HG03108 (cell line): ENCODE measurements around the gene ZBTB16.

ENCODE experiments used
- ATAC-seq: cut with Tn5 transposase; IDR thresholded peaks from one replicate; pipeline ENCODE4 v1.9.1; 2021; ENCODE audit warnings: moderate library complexity; ENCODE audit not compliant: unreplicated experiment

Gene ZBTB16, protein sequence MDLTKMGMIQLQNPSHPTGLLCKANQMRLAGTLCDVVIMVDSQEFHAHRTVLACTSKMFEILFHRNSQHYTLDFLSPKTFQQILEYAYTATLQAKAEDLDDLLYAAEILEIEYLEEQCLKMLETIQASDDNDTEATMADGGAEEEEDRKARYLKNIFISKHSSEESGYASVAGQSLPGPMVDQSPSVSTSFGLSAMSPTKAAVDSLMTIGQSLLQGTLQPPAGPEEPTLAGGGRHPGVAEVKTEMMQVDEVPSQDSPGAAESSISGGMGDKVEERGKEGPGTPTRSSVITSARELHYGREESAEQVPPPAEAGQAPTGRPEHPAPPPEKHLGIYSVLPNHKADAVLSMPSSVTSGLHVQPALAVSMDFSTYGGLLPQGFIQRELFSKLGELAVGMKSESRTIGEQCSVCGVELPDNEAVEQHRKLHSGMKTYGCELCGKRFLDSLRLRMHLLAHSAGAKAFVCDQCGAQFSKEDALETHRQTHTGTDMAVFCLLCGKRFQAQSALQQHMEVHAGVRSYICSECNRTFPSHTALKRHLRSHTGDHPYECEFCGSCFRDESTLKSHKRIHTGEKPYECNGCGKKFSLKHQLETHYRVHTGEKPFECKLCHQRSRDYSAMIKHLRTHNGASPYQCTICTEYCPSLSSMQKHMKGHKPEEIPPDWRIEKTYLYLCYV

DNA sequence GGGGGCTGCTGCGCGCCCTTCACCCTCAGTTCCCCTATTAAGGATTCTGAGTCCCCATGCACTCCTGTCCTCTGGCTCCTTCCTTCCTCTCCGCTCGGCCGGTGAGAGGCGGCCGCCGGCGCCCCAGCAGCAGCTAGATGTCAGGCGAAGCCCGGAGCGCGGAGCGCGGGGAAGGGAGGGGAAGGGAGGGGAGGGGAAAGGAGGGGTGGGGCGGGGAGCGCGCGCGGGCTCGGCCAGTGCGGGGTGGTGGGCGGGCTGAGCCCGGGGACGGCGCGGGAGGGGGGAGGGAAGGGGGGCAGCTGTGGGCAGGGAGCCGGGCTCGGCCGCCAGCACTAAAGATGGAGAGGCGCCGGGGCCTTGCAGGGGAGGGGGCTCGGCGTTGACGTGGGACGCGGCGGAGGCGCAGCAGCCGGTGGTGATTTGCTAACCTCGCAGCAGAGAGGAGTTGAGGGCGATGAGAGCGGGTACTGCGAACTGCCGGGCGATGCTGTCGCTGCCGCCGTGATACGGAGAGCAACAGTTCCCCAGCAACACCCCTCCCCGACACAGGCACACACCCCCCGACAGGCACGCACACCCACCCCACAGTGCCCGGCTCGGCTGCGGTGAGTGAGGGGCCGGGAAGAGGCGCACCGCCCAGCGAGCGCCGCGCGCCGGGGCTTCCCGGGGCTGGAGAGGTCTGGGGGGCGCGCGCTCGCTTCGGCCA is at the start of gene ZBTB16:
TSS of gene ZBTB16 (plus strand) at position 434 of the 706 bp plus-strand sequence. CDS start 3,590 bp downstream, outside the sequence.
- ATAC-seq = no peak

DNA sequence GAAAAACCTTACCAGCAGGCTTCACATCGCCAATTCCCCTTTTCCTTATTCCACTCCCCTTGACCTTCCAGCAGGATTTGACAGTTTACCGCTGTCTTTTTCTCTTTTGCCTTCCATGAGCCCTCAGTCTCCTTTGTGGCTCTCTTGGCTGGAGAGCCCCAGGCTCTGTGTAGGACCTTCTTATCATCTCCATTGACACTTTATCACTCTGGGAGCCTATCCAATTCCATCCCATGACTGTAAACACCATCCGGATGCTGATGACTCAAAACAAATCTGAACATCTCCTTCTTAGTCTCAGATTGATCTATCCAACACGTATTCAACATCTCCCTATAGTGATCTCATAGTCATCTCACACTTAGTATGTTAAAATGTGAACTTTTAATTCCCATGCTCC is 48.6 kb upstream of the ZBTB16 start:
- no peak for ATAC-seq

DNA sequence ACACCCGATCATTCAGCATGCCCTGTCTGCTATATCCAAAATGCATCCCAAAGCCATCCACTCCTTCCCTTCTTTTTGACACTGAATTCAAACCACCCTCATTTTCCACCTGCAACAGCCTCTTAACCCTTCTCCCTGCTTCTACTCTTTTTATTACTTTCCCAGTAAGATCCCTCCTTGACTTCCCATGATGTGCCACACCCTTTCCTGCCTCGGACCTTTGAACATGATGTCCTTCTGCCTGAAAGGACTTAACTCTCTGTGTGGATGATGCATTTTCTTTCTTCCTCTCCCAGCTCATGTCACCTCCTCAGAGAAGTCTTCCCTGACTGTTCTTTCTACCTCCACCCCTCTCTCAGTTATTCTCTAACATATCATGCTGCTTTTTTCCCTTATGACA is 48.1 kb upstream of the ZBTB16 start:
- ATAC-seq = no peak

DNA sequence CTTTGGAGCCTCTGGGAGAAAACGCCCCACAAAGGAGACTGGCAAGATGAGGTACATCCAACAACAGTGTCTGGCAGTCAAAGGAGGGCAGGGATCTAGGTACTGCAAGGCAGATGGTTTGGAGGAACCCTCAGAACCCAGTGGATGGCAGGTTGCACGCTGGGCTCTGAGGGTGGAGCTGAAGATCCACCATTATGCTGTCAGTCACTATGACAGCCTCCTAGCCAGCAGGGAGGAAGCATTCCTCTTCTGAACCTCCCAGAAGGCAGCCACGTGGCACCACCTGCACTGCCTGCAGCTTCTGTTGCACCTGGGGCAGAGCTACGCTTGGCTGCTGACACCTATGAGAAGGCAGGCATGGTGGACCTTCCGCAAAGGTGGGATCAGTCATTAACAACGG is 44.4 kb upstream of the ZBTB16 start:
- no peak for ATAC-seq

DNA sequence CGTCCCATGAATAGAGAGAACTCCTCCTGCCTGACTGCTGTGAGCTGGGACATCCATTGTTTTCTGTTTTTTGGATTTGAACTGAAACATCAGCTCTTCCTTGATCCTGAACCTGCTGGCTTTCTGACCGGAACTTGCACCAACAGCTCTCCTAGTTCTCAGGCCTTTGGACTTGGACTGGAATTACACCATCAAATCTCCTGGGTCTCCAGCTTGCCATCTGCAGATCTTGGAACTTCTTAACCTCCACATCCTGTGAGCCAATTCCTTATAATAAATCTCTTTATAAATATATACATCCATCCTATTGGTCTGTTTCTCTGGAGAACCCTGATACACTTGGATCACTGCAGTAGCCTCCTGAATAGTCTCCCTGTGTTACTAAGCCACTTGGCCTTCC is 42.5 kb upstream of the ZBTB16 start:
- no peak for ATAC-seq

DNA sequence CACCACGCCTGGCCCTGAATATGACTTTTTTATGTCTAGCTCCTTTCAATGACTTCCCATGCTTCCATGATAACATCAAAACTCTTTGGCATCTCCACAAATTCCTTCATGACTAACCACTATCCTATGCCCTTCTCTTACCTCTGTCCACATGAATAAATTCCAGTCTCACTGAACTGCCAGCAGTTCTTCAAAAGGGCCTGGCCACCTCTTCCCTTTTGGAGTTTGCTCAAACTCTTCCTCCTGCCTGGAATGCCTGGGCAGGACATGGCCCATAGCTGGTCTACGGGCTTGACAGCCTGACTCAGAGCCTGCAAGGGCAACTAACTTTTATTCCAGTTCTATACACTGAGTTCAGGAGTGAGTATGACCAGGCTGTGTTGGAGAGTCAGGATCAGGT is 41.8 kb upstream of the ZBTB16 start:
- ATAC-seq = no peak

DNA sequence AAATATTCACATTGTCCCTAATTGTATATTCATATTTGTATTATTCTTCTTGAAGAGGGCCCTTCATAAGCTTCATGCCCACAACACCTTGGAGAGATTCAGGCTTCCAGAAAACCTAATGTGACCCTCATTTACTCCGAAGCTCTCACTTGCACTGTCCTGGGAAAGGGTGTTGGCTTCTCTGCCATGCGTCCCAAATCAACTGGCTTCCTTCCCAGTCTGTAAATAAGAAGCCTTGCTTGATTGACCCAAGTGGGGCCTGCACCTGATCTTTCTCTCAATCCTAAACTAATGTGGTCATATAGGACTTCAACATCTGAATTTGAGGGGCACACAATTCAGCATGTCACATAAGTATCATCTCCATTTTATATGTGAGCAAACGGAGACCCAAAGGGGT is 40.5 kb upstream of the ZBTB16 start:
- ATAC-seq = no peak

DNA sequence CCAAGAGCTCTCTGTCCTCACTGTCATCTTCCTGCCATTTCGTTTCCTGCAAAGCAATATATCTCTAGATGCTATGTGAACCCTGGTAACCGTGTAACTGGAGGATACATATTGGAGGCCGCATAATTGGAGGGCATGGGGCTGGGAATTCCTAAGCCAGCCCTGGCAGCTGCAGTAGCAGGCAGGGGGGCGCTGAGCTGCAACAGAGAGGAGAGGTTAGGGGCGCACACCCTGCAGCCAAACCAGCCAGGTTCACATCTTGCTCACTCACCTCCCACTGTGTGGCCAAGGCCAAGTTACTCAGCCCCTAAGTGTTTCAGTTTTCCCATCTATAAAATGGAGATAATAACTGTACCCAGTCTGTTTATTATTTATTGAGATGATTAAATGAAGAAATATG is 39.9 kb upstream of the ZBTB16 start:
- no peak for ATAC-seq

DNA sequence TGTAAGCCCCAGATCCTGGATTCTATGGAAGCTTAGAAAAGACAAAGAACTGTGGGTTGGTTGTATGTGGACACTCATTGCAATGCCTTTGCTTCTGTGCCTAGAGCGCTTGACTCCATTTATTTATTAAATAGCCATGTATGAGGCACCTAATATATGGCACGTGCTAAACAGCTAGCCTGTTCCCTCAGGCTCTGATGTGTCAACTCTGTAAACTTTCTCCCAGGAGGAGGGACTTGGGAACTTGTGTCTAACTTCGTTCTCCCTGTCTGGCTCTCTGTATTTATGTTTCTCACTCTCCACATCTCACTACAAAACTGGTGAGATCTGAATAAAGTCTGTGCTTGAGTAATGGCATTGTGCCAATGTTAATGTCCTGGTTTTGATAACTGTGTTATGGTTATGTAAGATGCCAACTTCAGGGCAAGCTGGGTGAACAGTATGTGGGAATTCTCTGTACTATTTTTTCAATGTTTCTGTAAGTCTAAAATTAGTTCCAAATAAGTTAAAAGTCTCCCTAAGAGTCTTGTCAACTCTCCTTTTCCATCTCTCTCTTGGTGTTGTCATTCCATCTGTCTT is 34.1 kb upstream of the ZBTB16 start:
- no peak for ATAC-seq

DNA sequence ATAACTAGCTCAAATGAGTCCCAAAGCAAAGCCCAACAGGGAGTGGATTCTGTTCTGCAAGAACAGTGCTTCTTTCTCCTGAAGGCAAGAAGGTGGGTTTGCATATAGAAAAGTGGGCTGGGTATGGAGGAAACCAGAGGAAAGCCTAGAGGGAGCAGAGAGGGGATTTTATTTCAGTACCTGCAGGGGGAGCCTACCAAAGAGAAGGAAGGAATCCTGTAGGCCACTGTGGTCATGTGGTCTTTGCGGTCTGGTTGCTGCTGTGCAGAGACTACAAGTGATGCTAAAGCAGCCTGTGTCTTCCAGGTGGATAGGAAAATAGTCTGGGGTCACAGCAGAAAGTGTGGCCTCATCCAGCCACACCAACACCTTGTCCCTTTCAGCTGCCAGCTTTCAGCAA is 33.2 kb upstream of the ZBTB16 start:
- ATAC-seq = no peak

DNA sequence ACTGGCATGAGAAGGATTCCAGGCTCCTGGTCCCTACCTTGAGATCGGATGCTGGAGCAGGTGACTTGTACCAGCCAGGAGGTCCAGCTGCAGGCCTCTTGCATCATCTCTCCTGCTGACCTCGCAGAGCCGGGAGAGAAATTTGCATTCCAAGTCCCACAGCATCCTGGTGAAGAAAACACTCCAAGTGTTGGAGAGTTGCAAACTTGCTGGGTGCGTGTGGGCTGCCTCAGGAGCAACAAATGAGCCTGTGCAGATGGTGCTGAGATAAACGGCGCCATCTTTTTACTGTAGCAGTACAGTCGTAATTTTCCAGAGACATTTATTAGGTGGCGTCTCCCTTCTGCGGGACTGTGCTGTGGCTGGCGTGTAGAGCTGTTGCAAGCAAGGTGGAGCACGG is 32.1 kb upstream of the ZBTB16 start:
- ATAC-seq = no peak

DNA sequence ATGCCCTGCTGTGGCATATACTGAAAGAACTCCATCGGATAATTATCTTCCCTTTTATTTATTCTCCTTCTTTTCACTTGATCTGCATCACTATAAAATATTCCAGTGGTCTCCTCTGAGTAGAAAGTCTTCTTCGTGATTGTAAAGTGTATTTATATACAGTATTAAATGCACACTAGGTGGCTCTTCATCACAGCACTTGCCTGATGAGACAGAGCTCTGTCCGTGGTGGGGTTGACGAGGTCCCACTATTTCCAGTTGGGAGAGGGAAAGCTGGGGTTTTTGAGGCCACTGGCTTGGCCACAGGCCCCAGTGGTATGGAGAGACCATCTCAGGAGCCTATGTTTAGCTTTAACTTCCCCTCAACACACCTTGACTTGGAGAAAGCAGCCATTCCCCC is 31.6 kb upstream of the ZBTB16 start:
- ATAC-seq = no peak

DNA sequence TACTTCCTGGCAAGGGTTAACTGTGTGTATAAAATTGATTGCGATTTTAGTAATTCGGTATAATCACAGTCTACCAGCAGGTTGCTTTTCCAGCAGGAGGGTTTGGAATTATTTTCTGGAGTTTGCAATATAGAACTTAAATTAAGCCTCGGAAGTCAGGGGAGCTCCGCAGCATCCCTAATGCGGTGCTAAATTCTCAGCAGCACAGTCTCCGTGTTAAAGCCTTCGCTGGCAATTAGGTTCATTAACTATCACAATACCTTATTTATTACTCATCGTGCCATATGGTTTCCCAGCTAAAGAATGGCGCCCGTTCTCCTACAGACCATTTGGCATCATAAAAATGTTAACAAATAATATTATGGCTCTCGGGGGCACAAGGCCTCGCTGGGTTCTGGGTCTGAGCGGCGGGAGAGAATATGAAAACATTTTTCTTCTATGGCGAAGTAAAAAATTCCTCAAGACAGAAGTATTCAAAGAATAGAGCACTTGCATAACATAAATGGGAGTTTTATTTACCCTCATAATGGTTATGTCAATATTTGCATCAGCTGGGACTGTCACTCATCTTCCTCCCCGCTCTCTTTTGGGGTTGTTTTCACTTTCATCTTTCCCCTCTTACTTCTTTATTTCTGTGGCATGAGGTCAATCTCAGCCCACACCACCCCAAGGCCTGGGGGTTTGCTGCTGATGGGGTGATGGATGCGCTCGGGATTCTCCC is 28.1 kb upstream of the ZBTB16 start:
- no peak for ATAC-seq

DNA sequence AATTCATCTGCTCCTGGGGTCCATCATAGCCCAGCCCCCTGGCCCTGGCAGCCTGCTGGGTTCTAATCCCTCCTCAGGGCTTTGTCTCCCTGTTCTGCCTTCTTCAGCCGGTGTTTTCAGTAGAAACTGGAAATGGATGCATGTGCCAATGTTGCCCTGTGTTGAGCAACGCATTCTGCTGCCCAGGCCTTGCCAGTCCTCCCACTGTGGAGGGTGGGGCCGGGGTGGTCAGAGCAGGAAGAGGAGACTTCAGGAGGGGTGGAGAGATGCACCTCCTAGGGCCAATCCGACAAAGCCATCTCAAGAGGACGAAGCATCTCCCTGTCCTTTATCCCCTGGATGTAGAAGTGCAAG is 27.6 kb upstream of the ZBTB16 start:
- no peak for ATAC-seq

DNA sequence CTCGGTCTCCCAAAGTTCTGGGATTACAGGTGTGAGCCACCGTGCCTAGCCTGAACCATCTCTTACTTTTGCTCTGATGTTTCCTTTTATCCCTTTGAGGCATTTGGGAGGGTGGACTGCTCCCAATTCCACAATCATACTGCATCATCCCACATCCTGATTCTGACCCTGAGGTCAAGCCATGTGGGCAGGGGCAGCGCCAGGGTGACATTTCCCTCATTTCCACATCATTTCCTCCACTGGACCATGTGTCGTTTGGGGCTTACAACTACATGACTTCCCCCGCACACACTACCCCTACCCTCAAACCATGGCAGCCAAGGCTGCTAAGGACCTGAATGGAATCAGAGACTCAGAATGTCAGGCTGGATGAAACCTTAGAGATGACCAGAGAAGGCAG is 26.4 kb upstream of the ZBTB16 start:
- no peak for ATAC-seq

DNA sequence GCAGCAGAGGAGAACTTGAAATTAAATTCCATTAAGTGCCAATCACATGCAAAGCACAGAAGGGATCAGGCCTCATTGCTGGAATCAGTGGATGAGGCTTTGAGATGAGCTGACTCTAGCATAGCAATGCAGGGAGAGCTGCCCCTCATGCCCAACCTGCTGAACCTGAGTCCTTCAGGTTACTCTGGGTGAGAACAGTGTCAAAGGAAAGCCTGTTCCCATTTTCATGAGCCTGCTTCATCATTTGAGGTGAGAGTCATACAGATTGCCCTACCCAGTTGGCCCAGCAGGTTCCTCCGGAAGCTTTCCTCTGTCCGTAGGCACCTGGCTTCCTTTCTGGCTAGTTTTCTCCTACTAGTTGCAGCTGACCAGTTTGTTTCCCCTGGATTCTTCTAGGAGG is 25.9 kb upstream of the ZBTB16 start:
- ATAC-seq = no peak

DNA sequence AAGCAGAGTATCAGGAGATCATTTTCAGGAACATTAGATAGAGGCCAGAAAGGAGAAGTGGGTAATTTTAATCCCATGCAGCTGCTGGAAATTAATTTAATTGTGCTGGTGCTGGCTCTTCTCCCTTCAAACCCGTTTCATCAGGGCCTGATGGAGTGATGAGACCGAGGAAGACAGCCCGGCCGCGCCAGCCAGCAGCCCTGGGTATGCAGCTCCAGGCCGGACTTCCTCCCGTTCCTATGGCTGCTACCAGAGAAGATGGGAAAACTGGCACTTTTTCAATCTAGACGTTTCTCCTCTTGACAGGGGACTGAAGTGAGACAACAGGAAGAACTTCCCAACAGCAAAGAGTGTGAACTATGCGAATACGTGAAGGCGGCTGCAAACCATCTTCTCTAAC is 24.6 kb upstream of the ZBTB16 start:
- ATAC-seq = no peak

DNA sequence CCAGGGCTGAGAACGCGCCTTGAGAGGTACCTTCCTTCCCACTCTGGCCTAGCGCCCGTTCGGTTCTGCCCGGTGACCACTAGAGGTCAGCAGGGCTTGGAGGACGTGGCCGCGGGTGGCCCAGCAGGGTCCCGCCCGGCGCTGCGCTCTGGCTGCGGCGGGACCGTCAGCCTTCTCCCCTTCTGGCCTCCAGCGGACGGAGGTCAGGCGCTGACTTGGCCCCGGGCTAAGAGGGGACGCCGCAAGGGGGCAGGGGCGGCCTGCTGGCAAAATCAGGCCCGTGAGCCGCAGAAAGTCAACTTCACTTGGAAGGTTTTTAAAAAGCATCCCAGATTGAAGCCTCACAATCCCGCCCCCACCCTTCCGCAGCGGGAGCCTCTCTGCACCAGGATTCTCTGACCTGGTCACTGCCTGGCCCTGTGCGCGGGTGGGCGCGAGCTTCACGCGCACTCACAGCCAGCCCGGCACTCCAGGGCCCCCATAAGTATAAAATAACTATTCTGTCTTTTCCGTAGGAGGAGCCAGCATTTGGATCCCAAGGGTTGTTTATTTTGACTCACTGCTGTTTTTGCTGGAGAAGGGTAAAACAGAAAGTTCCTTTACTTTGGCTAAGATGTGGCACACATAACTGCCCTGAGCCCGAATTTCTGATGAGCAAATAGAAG is 23.2 kb upstream of the ZBTB16 start:
- ATAC-seq = no peak

DNA sequence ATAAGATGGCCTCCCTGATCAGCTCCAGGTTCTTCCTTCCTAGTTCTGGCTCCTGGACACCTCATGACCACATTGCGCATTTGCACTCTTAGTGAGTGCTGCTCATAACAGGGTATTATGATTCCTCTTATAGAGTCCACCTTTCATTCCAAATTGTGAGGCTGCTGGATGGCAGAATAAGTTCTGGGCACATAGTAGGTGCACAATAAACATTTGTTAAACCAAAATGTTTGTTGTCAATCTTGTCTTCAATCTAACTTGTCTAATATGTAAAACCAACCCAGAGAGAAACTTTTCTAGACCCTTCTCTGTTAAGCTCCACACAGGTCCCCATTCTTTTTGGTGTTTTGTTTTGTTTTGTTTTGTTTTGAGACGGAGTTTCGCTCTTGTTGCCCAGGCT is 22.6 kb upstream of the ZBTB16 start:
- ATAC-seq = no peak

DNA sequence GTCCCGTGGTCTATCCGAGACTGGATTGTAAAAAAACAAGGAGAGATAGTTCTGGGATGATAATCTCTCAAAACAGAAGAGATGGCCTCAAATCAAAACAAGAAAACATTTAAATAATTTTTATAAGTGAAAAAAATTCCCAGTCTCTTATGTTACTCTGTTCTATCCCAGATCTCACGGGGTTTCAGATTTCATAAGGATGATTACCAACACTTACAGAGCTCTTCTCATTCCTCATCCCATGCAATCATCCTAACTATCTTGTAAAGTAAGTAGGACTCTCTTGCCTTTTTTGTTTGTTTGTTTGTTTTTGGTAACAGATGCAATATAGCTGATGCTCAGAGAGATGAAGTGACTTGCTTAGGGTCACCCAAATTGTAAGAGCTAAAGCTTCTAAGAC is 20.0 kb upstream of the ZBTB16 start:
- ATAC-seq = no peak
